ENCODE data around the gene SMARCA2.

SMARCA2 gene

GRCh38 chr9:2110036-2110435, 94.9 kb downstream of the SMARCA2 start:
- no peak overlapping the region for H3K27ac ChIP-seq (ENCODE audit: low read depth in 2 of 2, low read length in 2 of 2)

DNA sequence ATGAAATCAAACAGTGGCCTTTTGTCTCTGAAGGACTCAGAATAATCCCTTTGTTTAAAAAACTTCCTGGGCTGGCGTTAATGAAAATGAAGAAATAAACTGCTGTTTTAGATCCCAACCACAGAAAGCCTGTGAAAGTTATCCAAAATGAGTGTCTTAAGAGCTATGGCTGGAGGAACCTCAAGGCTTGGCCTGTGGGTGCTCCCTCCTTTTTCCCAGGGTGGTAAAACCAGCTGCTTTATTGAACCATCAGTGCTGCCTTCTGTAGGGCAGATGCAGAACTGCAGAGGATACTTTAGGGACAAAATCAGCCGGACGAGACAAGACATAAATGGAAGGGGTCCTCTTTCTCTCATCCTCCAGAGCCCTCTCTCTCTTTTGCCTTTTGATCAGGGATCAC, 100.9 kb downstream of the SMARCA2 start:
- no peak overlapping the region for H3K4me3 ChIP-seq (ENCODE audit: low read length in 2 of 2)

More at GRCh38 chr9:2110036-2110435, 94.9 kb downstream of the SMARCA2 start:
- Histone ChIP-seq H3K9me3 (ENCODE audit: control insufficient read depth in 2 of 2, low read length in 2 of 2) (no peaks in the 10 kb centered on the region), H3K4me3 (ENCODE audit: low read length in 2 of 2) (no peak overlapping the region), H3K9ac (ENCODE audit: low read depth in 1 of 2, low read length in 2 of 2) (no peak overlapping the region), H3K4me1 (ENCODE audit: control insufficient read depth in 2 of 2, insufficient read depth in 2 of 2, low read length in 2 of 2) (no peaks in the 10 kb centered on the region), H3K36me3 (ENCODE audit: control insufficient read depth in 2 of 2, insufficient read depth in 2 of 2, low read length in 2 of 2) (peaks cover 47 to 50% of the 10 kb centered on the region in 2 donors), H3K27me3 (ENCODE audit: control insufficient read depth in 2 of 2, insufficient read depth in 2 of 2, low read length in 2 of 2) (no peaks in the 10 kb centered on the region)

DNA sequence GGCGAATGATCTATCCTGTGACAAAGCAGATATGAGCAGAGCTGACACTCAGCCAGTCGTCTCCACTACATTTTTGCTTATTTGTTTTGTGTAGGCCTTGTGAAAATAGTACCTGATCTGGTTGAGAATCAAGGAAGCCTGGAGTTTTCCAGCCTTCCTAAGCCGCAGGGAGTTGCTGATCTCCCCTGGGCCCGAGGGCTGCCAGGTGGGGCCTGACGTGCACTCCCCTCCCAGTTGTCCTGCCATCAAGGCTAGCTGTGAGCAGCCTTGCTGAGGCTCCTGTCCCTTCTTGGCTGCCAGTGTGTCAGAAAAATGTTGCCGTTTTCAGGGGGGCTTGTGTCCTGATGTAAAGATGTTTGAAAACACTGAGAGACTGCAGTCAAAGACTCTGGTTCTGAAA, 102.4 kb downstream of the SMARCA2 start:
- Histone ChIP-seq H3K9me3 (ENCODE audit: control insufficient read depth in 2 of 2, low read length in 2 of 2) (no peaks in the 10 kb centered on the region), H3K4me1 (ENCODE audit: control insufficient read depth in 2 of 2, insufficient read depth in 2 of 2, low read length in 2 of 2) (no peaks in the 10 kb centered on the region), H3K4me3 (ENCODE audit: low read length in 2 of 2) (no peak overlapping the region), H3K36me3 (ENCODE audit: control insufficient read depth in 2 of 2, insufficient read depth in 2 of 2, low read length in 2 of 2) (peaks cover 53 to 55% of the 10 kb centered on the region in 2 donors), H3K9ac (ENCODE audit: low read depth in 1 of 2, low read length in 2 of 2) (no peak overlapping the region), H3K27me3 (ENCODE audit: control insufficient read depth in 2 of 2, insufficient read depth in 2 of 2, low read length in 2 of 2) (no peaks in the 10 kb centered on the region), H3K27ac (ENCODE audit: low read depth in 2 of 2, low read length in 2 of 2) (no peak overlapping the region)

More for the DNA sequence above, 100.9 kb downstream of the SMARCA2 start:
- Histone ChIP-seq H3K9ac (ENCODE audit: low read depth in 1 of 2, low read length in 2 of 2) (no peak overlapping the region), H3K9me3 (ENCODE audit: control insufficient read depth in 2 of 2, low read length in 2 of 2) (no peaks in the 10 kb centered on the region), H3K36me3 (ENCODE audit: control insufficient read depth in 2 of 2, insufficient read depth in 2 of 2, low read length in 2 of 2) (peaks cover 55 to 59% of the 10 kb centered on the region in 2 donors), H3K27ac (ENCODE audit: low read depth in 2 of 2, low read length in 2 of 2) (no peak overlapping the region), H3K27me3 (ENCODE audit: control insufficient read depth in 2 of 2, insufficient read depth in 2 of 2, low read length in 2 of 2) (no peaks in the 10 kb centered on the region), H3K4me1 (ENCODE audit: control insufficient read depth in 2 of 2, insufficient read depth in 2 of 2, low read length in 2 of 2) (no peaks in the 10 kb centered on the region)

- no peak overlapping the region for H3K9ac ChIP-seq (ENCODE audit: low read depth in 1 of 2, low read length in 2 of 2)
- no peak overlapping the region for H3K4me3 ChIP-seq (ENCODE audit: low read length in 2 of 2)
- H3K27me3 ChIP-seq (ENCODE audit: control insufficient read depth in 2 of 2, insufficient read depth in 2 of 2, low read length in 2 of 2) = no peaks in the 10 kb centered on the region
- no peak overlapping the region for H3K27ac ChIP-seq (ENCODE audit: low read depth in 2 of 2, low read length in 2 of 2)
- peaks cover 56 to 57% of the 10 kb centered on the region in 2 donors for H3K36me3 ChIP-seq (ENCODE audit: control insufficient read depth in 2 of 2, insufficient read depth in 2 of 2, low read length in 2 of 2)
- no peaks in the 10 kb centered on the region for H3K4me1 ChIP-seq (ENCODE audit: control insufficient read depth in 2 of 2, insufficient read depth in 2 of 2, low read length in 2 of 2)
- no peaks in the 10 kb centered on the region for H3K9me3 ChIP-seq (ENCODE audit: control insufficient read depth in 2 of 2, low read length in 2 of 2)
Measured at GRCh38 chr9:2119566-2119965, 104.4 kb downstream of the SMARCA2 start.

DNA sequence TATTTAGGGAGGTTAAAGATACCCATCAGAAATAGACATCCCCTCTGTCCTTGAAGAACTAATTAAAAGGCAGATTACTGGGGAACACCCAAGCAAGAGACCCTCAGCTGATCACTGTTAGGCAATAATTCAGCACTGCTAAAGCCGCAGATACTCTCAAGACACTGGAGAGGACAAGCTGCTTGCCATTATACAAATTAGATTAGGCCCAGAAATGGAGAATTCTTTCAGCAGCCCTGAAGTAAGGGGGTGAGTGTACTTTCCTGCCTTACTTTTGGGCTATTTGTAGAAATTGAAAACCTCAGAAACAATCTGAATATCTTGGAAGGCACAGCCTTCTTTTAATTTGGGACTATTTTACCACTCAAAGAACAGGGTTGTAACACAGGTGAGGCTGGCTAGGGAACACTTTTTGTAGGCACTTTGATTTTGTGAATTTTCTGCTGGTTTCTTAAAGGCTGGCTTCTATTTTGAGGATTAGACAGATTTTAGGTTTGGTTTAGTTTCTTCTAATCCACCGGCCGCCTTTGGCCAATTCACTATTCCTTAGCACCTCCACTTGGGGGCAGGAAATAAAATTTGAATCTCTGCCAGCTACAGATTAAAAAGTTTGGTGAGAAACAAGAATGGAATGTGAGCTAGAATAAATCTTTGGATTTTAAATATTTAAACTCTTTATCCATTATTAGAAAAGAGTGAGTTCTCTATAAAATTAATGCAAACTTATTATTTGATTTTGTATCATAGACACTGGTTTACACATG, 106.0 kb downstream of the SMARCA2 start:
- Histone ChIP-seq H3K4me1 (ENCODE audit: control insufficient read depth in 2 of 2, insufficient read depth in 2 of 2, low read length in 2 of 2) (no peaks in the 10 kb centered on the region), H3K4me3 (ENCODE audit: low read length in 2 of 2) (no peak overlapping the region), H3K36me3 (ENCODE audit: control insufficient read depth in 2 of 2, insufficient read depth in 2 of 2, low read length in 2 of 2) (peaks cover 48 to 53% of the 10 kb centered on the region in 2 donors), H3K27ac (ENCODE audit: low read depth in 2 of 2, low read length in 2 of 2) (no peak overlapping the region), H3K9me3 (ENCODE audit: control insufficient read depth in 2 of 2, low read length in 2 of 2) (no peaks in the 10 kb centered on the region), H3K9ac (ENCODE audit: low read depth in 1 of 2, low read length in 2 of 2) (no peak overlapping the region), H3K27me3 (ENCODE audit: control insufficient read depth in 2 of 2, insufficient read depth in 2 of 2, low read length in 2 of 2) (no peaks in the 10 kb centered on the region)

DNA sequence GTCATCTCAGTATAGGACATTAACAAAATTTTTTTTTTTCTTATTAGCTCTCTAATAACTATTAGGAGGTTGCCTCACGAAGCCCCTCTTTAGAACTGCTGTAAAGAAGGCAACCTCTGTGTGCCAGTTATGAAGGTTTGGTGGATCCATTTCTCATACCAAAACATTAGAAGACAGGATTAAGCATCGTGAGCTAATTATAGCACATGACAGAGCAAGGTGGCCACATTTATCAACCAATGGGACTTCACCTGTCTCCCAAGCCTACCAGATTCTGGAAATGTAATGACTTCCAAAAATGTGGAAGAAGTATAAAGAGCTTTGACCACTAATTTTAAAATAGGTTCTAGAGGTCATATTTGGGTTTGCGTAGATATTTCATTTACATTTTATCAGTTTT, 107.2 kb downstream of the SMARCA2 start:
- Histone ChIP-seq H3K27me3 (ENCODE audit: control insufficient read depth in 2 of 2, insufficient read depth in 2 of 2, low read length in 2 of 2) (no peaks in the 10 kb centered on the region), H3K4me3 (ENCODE audit: low read length in 2 of 2) (no peak overlapping the region), H3K9ac (ENCODE audit: low read depth in 1 of 2, low read length in 2 of 2) (no peak overlapping the region), H3K36me3 (ENCODE audit: control insufficient read depth in 2 of 2, insufficient read depth in 2 of 2, low read length in 2 of 2) (peaks cover 51 to 57% of the 10 kb centered on the region in 2 donors), H3K27ac (ENCODE audit: low read depth in 2 of 2, low read length in 2 of 2) (no peak overlapping the region), H3K9me3 (ENCODE audit: control insufficient read depth in 2 of 2, low read length in 2 of 2) (no peaks in the 10 kb centered on the region), H3K4me1 (ENCODE audit: control insufficient read depth in 2 of 2, insufficient read depth in 2 of 2, low read length in 2 of 2) (no peaks in the 10 kb centered on the region)

GRCh38 chr9:2125906-2126305, 110.8 kb downstream of the SMARCA2 start:
- peak overlapping the region in 1 of 2 donors; percentile 2 for H3K27ac ChIP-seq (ENCODE audit: low read depth in 2 of 2, low read length in 2 of 2)
- no peaks in the 10 kb centered on the region for H3K4me1 ChIP-seq (ENCODE audit: control insufficient read depth in 2 of 2, insufficient read depth in 2 of 2, low read length in 2 of 2)
- H3K9ac ChIP-seq (ENCODE audit: low read depth in 1 of 2, low read length in 2 of 2) = no peak overlapping the region
- H3K36me3 ChIP-seq (ENCODE audit: control insufficient read depth in 2 of 2, insufficient read depth in 2 of 2, low read length in 2 of 2) = peaks cover 37 to 39% of the 10 kb centered on the region in 2 donors
- H3K4me3 ChIP-seq (ENCODE audit: low read length in 2 of 2) = no peak overlapping the region
- H3K9me3 ChIP-seq (ENCODE audit: control insufficient read depth in 2 of 2, low read length in 2 of 2) = no peaks in the 10 kb centered on the region
- no peaks in the 10 kb centered on the region for H3K27me3 ChIP-seq (ENCODE audit: control insufficient read depth in 2 of 2, insufficient read depth in 2 of 2, low read length in 2 of 2)

- Histone ChIP-seq H3K4me3 (ENCODE audit: low read length in 2 of 2) (no peak overlapping the region), H3K27me3 (ENCODE audit: control insufficient read depth in 2 of 2, insufficient read depth in 2 of 2, low read length in 2 of 2) (no peaks in the 10 kb centered on the region), H3K9ac (ENCODE audit: low read depth in 1 of 2, low read length in 2 of 2) (no peak overlapping the region), H3K9me3 (ENCODE audit: control insufficient read depth in 2 of 2, low read length in 2 of 2) (no peaks in the 10 kb centered on the region), H3K27ac (ENCODE audit: low read depth in 2 of 2, low read length in 2 of 2) (peak overlapping the region in 1 of 2 donors; percentile 2), H3K4me1 (ENCODE audit: control insufficient read depth in 2 of 2, insufficient read depth in 2 of 2, low read length in 2 of 2) (no peaks in the 10 kb centered on the region), H3K36me3 (ENCODE audit: control insufficient read depth in 2 of 2, insufficient read depth in 2 of 2, low read length in 2 of 2) (peaks cover 35 to 37% of the 10 kb centered on the region in 2 donors)
Measured at GRCh38 chr9:2126331-2126803, 111.2 kb downstream of the SMARCA2 start.

DNA sequence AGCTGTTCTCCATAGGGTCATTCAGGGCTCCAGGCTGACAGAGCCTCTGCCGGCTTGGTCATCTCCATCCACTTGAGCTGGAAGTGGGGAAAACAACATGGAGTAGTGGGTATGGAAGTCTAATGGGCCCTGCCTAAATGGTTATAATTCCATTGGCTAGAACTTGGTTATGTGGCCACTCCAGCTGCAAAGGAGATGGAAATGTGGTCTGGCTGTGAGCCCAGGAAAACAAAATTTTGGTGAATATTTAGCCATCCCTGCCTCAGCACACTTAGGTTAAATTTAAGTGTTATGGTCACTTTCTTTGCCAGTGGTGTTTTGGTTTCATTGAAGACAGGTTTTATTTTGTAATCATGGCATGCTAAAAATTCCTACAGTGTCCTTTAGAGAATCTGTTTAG, 112.3 kb downstream of the SMARCA2 start:
- H3K9me3 ChIP-seq (ENCODE audit: control insufficient read depth in 2 of 2, low read length in 2 of 2) = no peaks in the 10 kb centered on the region
- no peaks in the 10 kb centered on the region for H3K4me1 ChIP-seq (ENCODE audit: control insufficient read depth in 2 of 2, insufficient read depth in 2 of 2, low read length in 2 of 2)
- H3K9ac ChIP-seq (ENCODE audit: low read depth in 1 of 2, low read length in 2 of 2) = no peak overlapping the region
- H3K4me3 ChIP-seq (ENCODE audit: low read length in 2 of 2) = no peak overlapping the region
- H3K27ac ChIP-seq (ENCODE audit: low read depth in 2 of 2, low read length in 2 of 2) = no peak overlapping the region
- H3K27me3 ChIP-seq (ENCODE audit: control insufficient read depth in 2 of 2, insufficient read depth in 2 of 2, low read length in 2 of 2) = no peaks in the 10 kb centered on the region
- H3K36me3 ChIP-seq (ENCODE audit: control insufficient read depth in 2 of 2, insufficient read depth in 2 of 2, low read length in 2 of 2) = peaks cover 32 to 35% of the 10 kb centered on the region in 2 donors

DNA sequence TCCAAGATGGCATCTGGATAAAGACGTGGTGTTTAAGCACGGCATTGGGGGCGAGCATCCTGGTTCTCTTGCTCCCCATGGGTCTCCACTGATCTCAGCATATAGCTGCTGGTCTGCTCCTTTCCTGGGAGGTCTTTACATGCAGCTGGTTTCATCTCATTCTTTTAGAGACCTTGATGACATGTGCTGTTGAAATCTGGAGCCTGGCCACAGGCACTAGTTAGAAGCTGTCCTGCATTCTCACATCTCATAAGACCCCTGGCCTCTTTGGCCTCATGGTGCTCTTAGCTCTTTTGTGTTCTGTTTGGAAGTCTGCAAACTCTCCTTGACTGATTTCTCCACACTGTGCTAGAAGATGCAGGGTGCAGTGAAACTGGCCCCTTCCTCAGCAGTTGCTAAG, 113.0 kb downstream of the SMARCA2 start:
- Histone ChIP-seq H3K9me3 (ENCODE audit: control insufficient read depth in 2 of 2, low read length in 2 of 2) (no peaks in the 10 kb centered on the region), H3K36me3 (ENCODE audit: control insufficient read depth in 2 of 2, insufficient read depth in 2 of 2, low read length in 2 of 2) (peaks cover 25 to 35% of the 10 kb centered on the region in 2 donors), H3K4me1 (ENCODE audit: control insufficient read depth in 2 of 2, insufficient read depth in 2 of 2, low read length in 2 of 2) (no peaks in the 10 kb centered on the region), H3K27me3 (ENCODE audit: control insufficient read depth in 2 of 2, insufficient read depth in 2 of 2, low read length in 2 of 2) (no peaks in the 10 kb centered on the region), H3K4me3 (ENCODE audit: low read length in 2 of 2) (no peak overlapping the region), H3K27ac (ENCODE audit: low read depth in 2 of 2, low read length in 2 of 2) (no peak overlapping the region), H3K9ac (ENCODE audit: low read depth in 1 of 2, low read length in 2 of 2) (no peak overlapping the region)

All from mucosa of rectum (tissue), 2 donors.